Inflammatory macrophage treated with lipopolysaccharide for 1 hour (primary cell): ENCODE data around the gene ANKRD40.
"Not testable (repeated sequence)": the region's sequence is repeated elsewhere in the genome, so short reads cannot be mapped to it uniquely, and the experiment has no call there.

Source experiments
- DNase-seq, 2 donors: peaks; one replicate each; pipeline ENCODE4 v3.0.0-alpha.2; 2020 to 2022

The ANKRD40 gene

DNA sequence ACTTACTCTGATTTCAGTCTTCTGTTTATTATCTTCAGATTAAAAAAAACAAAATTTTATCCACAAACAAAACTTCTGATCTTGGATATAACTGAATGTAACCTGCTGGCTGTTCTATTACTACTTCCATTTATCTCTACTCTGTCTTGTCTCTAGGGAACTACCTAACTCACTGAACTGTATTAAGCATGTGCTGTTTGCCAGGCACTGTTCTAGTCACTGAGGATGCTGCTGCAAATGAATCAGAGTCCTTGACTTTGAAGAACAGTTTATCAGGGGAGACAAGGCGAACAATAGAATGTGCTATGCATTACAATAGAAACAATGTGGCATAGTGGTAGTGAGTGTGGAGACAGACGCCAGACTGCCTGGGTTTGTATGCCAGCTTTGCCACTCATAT lies 2.3 kb upstream of the ANKRD40 start:
- DNase-seq = no peak

- not testable (repeated sequence) for DNase-seq
Observed at GRCh38 chr17:50709053-50709452, 1.3 kb upstream of the ANKRD40 start.

DNA sequence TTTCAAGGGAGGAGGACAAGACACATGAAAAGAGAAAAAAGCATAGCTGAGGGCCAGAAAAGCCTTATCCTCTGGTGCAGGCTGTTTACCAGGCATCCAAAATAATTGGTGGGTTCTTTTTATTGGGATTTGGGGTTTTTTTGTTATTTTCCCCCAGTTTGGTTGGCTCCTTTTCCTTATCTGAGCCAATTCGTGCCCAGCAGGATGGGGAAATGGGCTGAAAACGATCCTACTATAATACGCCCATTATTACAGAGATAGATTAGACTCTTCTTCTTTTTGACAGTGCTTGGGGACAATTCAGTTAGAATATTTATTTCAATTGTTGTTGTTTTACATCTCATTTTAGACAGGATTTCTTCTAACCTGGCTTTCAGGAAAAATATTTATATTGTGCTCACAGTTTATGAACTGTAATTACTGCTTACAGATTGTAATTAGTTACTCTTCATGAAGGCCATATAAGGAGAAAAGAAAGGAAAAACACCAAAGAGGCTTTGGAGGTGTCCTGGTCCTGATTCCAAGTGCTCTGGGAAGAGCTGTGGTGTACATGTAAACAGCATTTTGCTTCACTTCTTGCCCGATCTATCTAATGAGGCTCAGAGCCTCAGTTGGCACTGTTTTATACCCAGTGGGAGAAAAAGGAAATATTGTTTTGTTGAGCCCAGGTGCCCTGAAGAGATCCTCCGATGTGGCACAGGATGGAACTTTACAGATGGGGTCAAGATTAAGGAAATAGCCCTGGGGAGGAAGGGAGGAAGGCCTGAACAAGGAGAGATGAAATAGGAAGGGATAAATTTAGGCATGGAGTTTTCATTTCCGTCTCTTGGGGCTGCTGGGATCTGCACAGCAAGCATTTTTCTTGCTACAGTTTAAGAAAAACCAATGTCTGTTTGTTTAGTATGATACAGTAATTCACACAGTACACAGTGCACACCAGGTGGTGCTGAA lies 611 bp upstream of the ANKRD40 start:
- DNase-seq = peak in 1 of 2 donors; percentile 7

GRCh38 chr17:50703162-50703561 lies 4.6 kb downstream of the ANKRD40 start:
- DNase-seq = no peak

DNA sequence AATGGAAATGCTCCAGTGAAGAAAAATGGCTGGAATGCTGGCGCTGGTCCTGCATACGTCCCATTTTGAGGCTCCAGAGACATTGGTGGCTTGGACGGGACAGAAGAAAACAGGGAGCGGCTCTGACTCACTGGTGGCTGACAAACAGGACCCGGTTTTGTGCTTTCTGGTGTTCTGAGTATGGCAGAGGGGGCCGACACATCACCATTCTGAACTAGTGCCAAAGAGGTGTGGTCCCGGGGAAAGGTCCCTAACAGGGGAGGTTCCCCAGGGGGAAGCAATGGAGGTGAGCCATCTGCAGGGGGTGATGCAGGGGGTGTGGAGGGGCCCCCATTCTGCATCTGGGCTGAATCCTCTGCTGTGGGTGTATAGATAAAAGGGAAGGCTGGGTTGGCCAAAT lies 8.3 kb downstream of the ANKRD40 start:
- DNase-seq = no peak

- DNase-seq = no peak
Observed at GRCh38 chr17:50697663-50698272, 9.9 kb downstream of the ANKRD40 start.

- no peak for DNase-seq
Observed at GRCh38 chr17:50697062-50697461, 10.7 kb downstream of the ANKRD40 start.

- DNase-seq = no peak
Observed at GRCh38 chr17:50696365-50696879, 11.3 kb downstream of the ANKRD40 start.

DNA sequence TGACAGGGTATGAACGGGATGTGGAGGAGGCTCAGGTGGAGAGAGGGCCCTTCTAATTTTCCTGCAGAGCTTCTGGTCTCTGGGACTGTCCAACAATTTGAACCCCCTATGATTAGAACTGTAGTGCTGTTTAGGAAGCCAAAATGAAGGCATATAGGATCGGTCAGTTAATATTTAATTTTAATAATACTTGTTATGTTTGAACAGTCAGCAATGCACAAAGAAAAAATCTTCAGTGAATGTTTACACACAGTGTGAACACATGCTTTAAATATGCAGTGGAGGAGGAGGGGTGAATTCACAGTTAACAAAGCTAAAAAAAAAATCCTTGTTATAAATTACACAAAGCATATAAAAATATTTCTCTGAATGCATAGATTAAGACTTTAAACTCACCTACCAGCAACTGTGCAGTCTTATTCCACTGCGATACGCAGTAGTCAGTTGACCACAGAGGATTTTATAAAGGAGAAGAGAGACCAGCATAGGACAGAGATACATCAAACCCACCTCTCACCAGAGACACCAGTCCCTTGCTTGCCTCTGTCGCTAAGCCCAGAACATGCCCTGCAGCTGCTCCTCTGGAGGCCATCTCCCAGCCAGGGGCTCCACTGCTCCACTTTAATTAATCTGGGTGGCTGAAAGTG lies 14.6 kb downstream of the ANKRD40 start:
- DNase-seq = no peak

- DNase-seq = no peak
Observed at GRCh38 chr17:50692448-50693035, 15.2 kb downstream of the ANKRD40 start.

DNA sequence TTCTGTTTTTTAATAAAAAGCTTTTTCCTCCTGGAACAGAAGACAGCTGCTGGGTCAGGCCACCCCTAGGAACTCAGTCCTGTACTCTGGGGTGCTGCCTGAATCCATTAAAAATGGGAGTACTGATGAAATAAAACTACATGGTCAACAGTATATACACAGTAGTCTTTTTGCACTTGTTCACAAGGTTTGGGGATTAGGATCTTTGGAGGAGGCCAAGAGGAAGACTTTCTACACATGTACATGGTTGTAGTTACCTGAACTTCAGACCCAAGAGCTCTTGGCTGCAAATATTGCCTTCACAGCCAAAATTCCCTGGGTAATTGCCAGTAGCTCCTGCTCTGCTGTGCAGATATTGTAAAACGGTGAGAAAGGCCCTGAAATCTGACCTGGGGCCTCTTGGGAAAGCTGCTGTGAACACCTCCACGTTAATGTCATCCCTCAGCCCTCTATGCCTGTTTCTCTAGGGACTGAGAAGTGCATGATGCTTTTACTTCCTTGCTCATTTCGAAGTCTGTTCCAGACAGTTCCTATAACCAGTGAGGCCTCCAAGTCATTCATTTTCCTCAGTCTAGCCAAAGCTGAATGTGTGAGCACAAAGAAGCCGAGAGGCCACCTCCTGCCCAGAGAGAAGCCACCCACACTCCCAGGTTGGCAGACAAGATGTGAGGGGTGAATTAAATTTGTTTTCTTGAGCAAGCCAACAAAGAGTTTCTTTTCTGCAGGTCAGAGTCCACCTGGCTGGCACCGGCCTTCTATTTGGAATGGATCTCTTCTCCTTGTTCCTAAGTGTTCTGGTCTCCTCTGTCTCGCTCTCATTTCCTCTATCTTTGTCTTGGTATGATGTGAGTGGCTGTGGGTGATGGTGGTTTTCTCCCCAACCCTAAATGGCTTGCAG lies 15.9 kb downstream of the ANKRD40 start:
- no peak for DNase-seq

DNA sequence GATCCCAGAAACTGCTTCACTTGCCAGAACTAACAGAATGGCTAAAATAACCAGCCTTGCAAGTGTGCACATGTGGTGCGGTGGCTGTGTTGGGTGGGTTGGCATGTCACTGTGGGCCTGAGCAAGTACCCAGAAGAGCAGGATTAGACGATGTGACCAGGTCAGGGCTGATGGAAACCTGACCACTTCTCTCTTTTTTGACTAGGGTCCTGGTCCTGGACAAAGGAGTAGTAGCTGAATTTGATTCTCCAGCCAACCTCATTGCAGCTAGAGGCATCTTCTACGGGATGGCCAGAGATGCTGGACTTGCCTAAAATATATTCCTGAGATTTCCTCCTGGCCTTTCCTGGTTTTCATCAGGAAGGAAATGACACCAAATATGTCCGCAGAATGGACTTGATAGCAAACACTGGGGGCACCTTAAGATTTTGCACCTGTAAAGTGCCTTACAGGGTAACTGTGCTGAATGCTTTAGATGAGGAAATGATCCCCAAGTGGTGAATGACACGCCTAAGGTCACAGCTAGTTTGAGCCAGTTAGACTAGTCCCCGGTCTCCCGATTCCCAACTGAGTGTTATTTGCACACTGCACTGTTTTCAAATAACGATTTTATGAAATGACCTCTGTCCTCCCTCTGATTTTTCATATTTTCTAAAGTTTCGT lies 16.7 kb downstream of the ANKRD40 start:
- no peak for DNase-seq

DNA sequence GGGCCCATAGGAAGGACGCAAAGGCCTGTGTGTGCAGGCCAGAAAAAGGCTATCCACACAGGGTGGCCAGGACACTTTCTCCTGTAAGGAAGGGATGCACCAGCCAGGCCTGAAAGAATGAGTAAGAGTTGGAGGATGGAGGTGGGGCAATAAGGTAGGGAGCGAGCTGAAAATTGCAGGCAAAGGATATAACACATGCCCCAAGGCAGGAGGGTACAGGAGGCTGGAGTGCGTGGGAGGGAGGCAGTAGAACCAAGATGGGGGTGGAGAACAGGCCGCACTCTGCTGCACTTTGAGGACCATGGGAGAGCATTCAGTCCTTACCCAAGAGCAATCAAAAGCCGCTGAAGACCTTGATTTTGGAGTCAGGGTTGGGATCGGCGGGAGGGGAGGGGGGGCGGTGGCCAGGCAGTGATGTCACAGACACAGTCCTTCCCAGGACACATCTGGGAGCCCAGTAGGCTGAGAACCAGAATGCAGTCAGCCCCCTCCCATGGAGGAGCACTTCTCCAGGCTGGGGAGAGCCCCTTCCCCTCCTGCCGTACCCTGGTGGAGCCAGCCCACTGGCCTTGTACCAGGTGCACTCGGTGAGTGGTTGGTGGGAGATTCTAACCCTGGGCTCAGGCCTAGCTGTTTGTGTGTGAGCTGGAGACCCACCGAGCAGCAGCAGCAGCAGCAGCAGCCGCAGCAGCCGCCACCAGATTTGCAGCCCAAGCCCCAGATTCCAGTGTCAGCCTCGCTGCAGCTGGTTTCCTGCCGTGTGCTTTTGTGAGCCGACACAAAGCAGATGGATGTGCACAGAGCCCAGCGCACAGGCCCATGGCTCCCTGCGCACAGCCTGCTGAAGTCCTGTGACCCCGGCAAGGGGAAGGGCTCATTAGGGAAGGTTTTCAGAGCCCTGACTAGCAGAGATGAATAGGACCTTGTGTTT lies 17.5 kb downstream of the ANKRD40 start:
- no peak for DNase-seq

GRCh38 chr17:50689251-50689650 lies 18.5 kb downstream of the ANKRD40 start:
- DNase-seq = no peak

- DNase-seq = no peak
Observed at GRCh38 chr17:50688245-50688644, 19.5 kb downstream of the ANKRD40 start.

GRCh38 chr17:50687200-50688066 lies 20.3 kb downstream of the ANKRD40 start:
- DNase-seq = no peak

GRCh38 chr17:50686494-50687199 lies 21.1 kb downstream of the ANKRD40 start:
- DNase-seq = no peak

GRCh38 chr17:50685691-50686493 lies 21.8 kb downstream of the ANKRD40 start:
- DNase-seq = no peak
